HepG2 (cell line): ENCODE measurements around the gene PISD. TPM values are rescaled to one million over a fixed set of nuclear protein-coding genes. Genes with fewer than 3 reads are reported as not detected.

Source experiments
- NR1H2 ChIP-seq: sonication (generic); formaldehyde crosslinking; IDR thresholded peaks from 2 replicates; pipeline ENCODE4 v1.8.1; 2022; ENCODE audit warnings: low read depth, missing genetic modification reagents, borderline replicate concordance
- REPIN1 ChIP-seq: sonication (generic); formaldehyde crosslinking; IDR thresholded peaks from 2 replicates; pipeline ENCODE4 v1.8.0; 2022; ENCODE audit warnings: missing genetic modification reagents, low read depth, mild to moderate bottlenecking, borderline replicate concordance
- ZHX2 ChIP-seq, 2 experiments: sonication (generic) in 1 of 2; formaldehyde crosslinking in 1 of 2; IDR thresholded peaks; 2 replicates each; pipeline versions ENCODE4 v1.6.1 to v1.9.0; 2014 to 2022; ENCODE audit warnings: antibody characterized with exemption in 1 of 2, borderline replicate concordance in 1 of 2, inconsistent platforms in 1 of 2, low read depth in 1 of 2, missing genetic modification reagents in 1 of 2
- polyA plus RNA-seq, 8 experiments: library from polyadenylated mRNA; depleted of rRNA in 3 of 8; stranded (reverse) in 7 of 8; unstranded in 1 of 8; fragments of >200 nt; fragmentation: Illumina TruSeq in 4 of 8; extraction: Trizol in 4 of 8; gene quantifications; 2 replicates each; pipeline versions ENCODE4 v1.2.1 to v1.2.3, GENCODE V29; 2011 to 2016; ENCODE audit warnings: low read depth in 4 of 8, missing spikeins in 1 of 8, mixed read lengths in 1 of 8; ENCODE audit not compliant: insufficient read depth in 1 of 8
- total RNA-seq, 5 experiments: library from RNA; depleted of rRNA; stranded (reverse); fragments of >200 nt; fragmentation: Illumina TruSeq; extraction: Trizol; gene quantifications; 2 replicates each; pipeline ENCODE4 v1.2.3, GENCODE V29; 2016; ENCODE audit warnings: low read depth in 1 of 5
- TF ChIP-seq, protein P1 (sequence below): sonication (generic); formaldehyde crosslinking; IDR thresholded peaks from 2 replicates; pipeline ENCODE4 v1.5.1; 2020; ENCODE audit warnings: mild to moderate bottlenecking, missing genetic modification reagents, borderline replicate concordance

The PISD gene
- total and polyA plus RNA-seq, 2 of the 13 experiments (the other 11 are each of a cell fraction or from before 2014, with no cell fraction given): 30.1 to 47.7 TPM

DNA sequence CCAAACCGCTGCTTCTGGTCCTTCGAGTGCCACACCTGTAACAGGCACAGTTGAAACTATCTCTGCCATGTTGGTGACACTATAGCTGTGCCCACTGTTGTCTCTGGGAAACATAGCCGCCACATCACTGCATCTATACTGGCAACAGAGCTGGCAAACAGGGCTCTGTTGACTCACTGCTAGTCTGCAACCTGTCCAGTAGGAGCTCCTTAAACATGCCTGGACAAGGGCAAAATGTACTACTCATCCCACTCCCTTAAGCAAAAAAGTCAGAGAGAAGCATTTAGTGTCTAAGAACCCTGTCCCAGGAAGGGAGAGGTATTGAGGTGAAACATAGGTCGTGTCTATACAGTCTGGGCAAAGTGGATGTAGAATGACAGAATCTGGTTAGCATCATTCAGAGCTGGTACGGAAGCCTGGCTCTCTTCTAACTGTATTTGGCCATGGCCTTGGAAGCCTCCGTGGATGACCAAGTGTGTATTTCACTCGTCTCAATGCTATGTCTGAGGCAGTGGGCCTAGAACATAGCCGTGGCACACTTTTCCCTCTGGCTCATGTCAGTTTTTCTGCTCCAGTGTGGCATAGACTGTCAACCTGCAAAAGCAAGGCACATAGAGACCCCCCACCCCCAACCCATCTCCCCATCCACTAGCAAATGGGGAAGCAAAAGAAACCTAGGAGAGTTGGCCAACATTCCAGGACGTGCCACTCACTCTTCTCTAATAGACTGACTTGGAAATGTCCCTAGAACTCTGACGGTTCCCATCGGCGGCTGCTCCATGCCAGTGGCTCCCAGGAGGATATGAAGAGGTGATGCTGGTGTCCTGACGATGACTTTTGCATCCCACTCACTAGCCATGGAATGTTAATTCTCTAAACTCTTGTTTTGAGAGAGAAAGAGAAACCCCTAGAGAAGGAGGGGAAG, 21.4 kb upstream of the PISD start (continued):
- TF ChIP-seq ZHX2 (IDR thresholded peaks at IDR 0.05; ENCODE audit: low read depth): no peak
- TF ChIP-seq ZHX2 (CRISPR knock-in tag; IDR thresholded peaks at IDR 0.05; ENCODE audit: borderline replicate concordance): no peak
- no peak for TF ChIP-seq NR1H2
- TF ChIP-seq, protein P1, sequence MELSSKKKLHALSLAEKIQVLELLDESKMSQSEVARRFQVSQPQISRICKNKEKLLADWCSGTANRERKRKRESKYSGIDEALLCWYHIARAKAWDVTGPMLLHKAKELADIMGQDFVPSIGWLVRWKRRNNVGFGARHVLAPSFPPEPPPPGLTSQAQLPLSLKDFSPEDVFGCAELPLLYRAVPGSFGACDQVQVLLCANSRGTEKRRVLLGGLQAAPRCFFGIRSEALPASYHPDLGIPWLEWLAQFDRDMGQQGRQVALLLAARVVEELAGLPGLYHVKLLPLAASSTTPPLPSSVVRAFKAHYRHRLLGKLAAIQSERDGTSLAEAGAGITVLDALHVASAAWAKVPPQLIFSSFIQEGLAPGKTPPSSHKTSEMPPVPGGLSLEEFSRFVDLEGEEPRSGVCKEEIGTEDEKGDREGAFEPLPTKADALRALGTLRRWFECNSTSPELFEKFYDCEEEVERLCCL (CRISPR knock-in tag): no peak
- TF ChIP-seq REPIN1 (CRISPR knock-in tag): no peak
